Gastrocnemius medialis (tissue), 4 donors: ENCODE measurements around the gene ECEL1. TPM values are rescaled to one million over a fixed set of nuclear protein-coding genes. Genes with fewer than 3 reads are reported as not detected.
"Not testable (repeated sequence)": the region's sequence is repeated elsewhere in the genome, so short reads cannot be mapped to it uniquely, and the experiment has no call there.

Experiments
- ATAC-seq, 2 donors: fragments of 150-250 bp; one replicate each; pipeline ENCODE4 v1.9.1; 2016
- DNase-seq, 2 donors: peaks; one replicate each; pipeline ENCODE4 v3.0.0-alpha.2; 2019
- H3K27ac ChIP-seq, 4 donors: fragments of 200-600 bp; sonication (generic); 1 replicate in 1 of 4; 2 replicates in 3 of 4; pipeline ENCODE4 v1.5.1; 2016 to 2018; ENCODE audit warnings: mild to moderate bottlenecking in 2 of 4, moderate library complexity in 1 of 4
- H3K27me3 ChIP-seq, 3 donors: fragments of 200-600 bp; sonication (generic) in 2 of 3; 1 replicate in 1 of 3; 2 replicates in 2 of 3; pipeline versions ENCODE4 v1.5.1 to v1.6.0; 2016 to 2019; ENCODE audit warnings: mild to moderate bottlenecking in 1 of 3, moderate library complexity in 1 of 3
- H3K36me3 ChIP-seq, 2 donors: fragments of 200-600 bp; sonication (generic) in 1 of 2; one replicate each; pipeline ENCODE4 v1.5.1; 2017 to 2018
- H3K4me1 ChIP-seq, 2 donors: fragments of 200-600 bp; sonication (generic) in 1 of 2; one replicate each; pipeline ENCODE4 v1.5.1; 2016 to 2017; ENCODE audit warnings: mild to moderate bottlenecking in 2 of 2
- H3K4me3 ChIP-seq, 4 donors: fragments of 200-600 bp; sonication (generic) in 3 of 4; 1 replicate in 1 of 4; 2 replicates in 3 of 4; pipeline ENCODE4 v1.5.1; 2016 to 2019; ENCODE audit warnings: mild to moderate bottlenecking in 2 of 4
- H3K9me3 ChIP-seq, 3 donors: fragments of 200-600 bp; sonication (generic) in 2 of 3; 1 replicate in 1 of 3; 2 replicates in 2 of 3; pipeline ENCODE4 v1.5.1; 2016 to 2019
- CTCF ChIP-seq, 5 experiments: fragments of 450-650 bp in 3 of 5; fragments of 200-600 bp in 2 of 5; sonication (generic) in 2 of 5; IDR thresholded peaks in 4 of 5; conservative IDR thresholded peaks in 1 of 5; 1 replicate in 4 of 5; 2 replicates in 1 of 5; pipeline ENCODE4 v1.5.1; 2016 to 2019; ENCODE audit warnings: antibody characterized with exemption in 5 of 5, mild to moderate bottlenecking in 3 of 5, moderate library complexity in 3 of 5
- POLR2A ChIP-seq, 2 donors: fragments of 450-650 bp; IDR thresholded peaks; one replicate each; pipeline ENCODE4 v1.6.1; 2017; ENCODE audit warnings: antibody characterized with exemption in 2 of 2, mild to moderate bottlenecking in 2 of 2, moderate library complexity in 2 of 2
- in situ Hi-C, 4 donors: fragments of 200-750 bp; cut with MboI; loops; one replicate each; pipeline versions ENCODE4 v1.15.0 to v1.8.0; 2017; ENCODE audit warnings: low sequenced_read_pairs in 4 of 4
- intact Hi-C: fragments of 100-400 bp; cut with DNase I; formaldehyde crosslinking; loops from one replicate; pipeline ENCODE4 v1.15.1; 2023; ENCODE audit warnings: low total_unique reads
- total RNA-seq, 4 donors: library from RNA; depleted of rRNA; stranded (reverse); fragments of >200 nt; gene quantifications; one replicate each; pipeline versions ENCODE4 v1.1.0 to v1.2.3, GENCODE V29; 2016

The ECEL1 gene
- total RNA-seq, 4 donors from 2014 or later = 0.51 to 1.5 (median 0.55) TPM; not detected in 1

DNA sequence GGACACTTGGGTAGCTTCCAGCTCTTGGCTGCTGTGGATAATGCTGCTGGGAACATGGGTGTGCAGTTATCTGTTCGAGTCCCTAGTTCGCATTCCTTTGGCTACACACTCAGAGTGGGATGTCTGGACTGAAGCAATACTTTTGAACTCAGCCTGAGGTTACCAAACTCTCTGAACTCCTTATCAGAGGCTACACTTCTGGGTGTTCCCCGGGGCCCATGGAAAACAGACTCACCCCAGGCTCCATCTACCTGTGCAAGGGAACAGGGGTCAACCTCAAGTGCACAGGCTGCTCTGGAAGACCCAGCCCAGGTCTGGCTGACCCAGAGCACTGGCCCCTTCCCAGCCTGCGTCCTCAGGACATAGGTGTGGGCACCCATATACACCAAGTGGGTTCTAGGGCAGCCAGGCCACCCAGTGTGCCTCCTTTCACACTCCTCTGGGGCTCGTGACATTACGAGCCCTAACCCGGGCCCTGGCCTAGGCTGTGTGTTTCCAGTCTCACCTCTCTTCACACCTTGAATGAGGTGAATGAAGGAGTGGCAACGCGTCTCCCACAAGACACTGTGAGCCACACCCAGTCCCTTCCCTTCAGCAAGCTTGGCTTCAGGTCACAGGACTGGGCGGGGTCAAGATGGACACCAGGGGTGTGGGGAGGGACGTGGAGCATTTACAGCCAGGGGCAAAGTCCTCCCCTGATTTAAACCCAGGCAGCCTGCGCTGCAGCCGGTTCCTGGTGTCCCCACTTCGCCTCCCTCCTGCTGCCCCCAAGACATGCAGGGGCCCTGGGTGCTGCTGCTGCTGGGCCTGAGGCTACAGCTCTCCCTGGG, 32.0 kb downstream of the ECEL1 start, which contains the start of gene ALPI:
Gene ALPI (plus strand): TSS at position 728 of the 830 bp plus-strand sequence. CDS start 47 bp downstream, at position 775.
- Histone ChIP-seq H3K27me3 (peaks cover 0 to 13% (median 0%) of the 10 kb centered on the region in 3 donors), H3K4me3 (no peak within 1 kb of the TSS), H3K9me3 (no peaks in the 10 kb centered on the region), H3K36me3 (no peaks in the 10 kb centered on the region), H3K27ac (no peak within 1 kb of the TSS), H3K4me1 (no peaks in the 10 kb centered on the region)
- intact Hi-C loops = no loop called here
- ATAC-seq (no peak), DNase-seq (no peak)
- in situ Hi-C loops = loop anchor here in 1 of 4 donors (10.0 kb wide), 1 partner anchor 59 kb away; no protein-coding TSS in a partner anchor
- TF ChIP-seq CTCF (IDR thresholded peaks at IDR 0.05 in 4 of 5, conservative IDR thresholded peaks at IDR 0.05 in 1 of 5) = no peak
- no peak for TF ChIP-seq POLR2A (IDR thresholded peaks at IDR 0.05)

- H3K27ac ChIP-seq = no peak overlapping the region
- in situ Hi-C loops = loop anchor here in 1 of 4 donors (10.0 kb wide), 1 partner anchor 60 kb away; no protein-coding TSS in a partner anchor
- no peak for TF ChIP-seq CTCF (IDR thresholded peaks at IDR 0.05 in 4 of 5, conservative IDR thresholded peaks at IDR 0.05 in 1 of 5)
- no peak for TF ChIP-seq POLR2A (IDR thresholded peaks at IDR 0.05)
- H3K4me3 ChIP-seq = no peak overlapping the region
- no peaks in the 10 kb centered on the region for H3K9me3 ChIP-seq
- intact Hi-C loops = no loop called here
- H3K27me3 ChIP-seq = peaks cover 0 to 13% (median 0%) of the 10 kb centered on the region in 3 donors
- ATAC-seq (no peak), DNase-seq (no peak)
- no peaks in the 10 kb centered on the region for H3K36me3 ChIP-seq
- H3K4me1 ChIP-seq = no peaks in the 10 kb centered on the region
Measured at GRCh38 chr2:232454630-232455029, 33.0 kb downstream of the ECEL1 start.

DNA sequence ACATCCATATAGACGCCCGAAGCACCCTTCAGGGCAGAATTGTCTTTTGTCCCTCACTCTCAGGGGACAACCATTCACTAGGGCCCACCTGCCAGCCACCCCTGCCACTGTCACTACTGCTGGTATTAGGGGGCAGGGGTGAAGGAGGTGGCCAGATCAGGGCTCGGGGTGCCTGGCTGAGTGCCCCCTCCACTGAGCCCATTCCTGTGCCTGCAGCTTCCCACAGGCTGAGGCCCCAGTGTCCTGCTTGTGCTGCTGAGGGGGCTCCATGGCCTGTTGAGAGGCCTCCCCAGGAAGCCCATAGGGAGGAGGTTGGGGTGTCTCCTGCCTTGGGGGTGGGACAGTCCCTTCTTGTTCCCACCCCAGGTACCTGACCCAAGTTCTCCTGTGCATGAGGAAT, 36.0 kb downstream of the ECEL1 start:
- H3K27me3 ChIP-seq, ATAC-seq, H3K27ac ChIP-seq, H3K9me3 ChIP-seq, H3K36me3 ChIP-seq, H3K4me3 ChIP-seq, DNase-seq, intact Hi-C loops, H3K4me1 ChIP-seq: not testable (repeated sequence)
- in situ Hi-C loops = loop anchor here in 1 of 4 donors (10.0 kb wide), 1 partner anchor 63 kb away; no protein-coding TSS in a partner anchor

DNA sequence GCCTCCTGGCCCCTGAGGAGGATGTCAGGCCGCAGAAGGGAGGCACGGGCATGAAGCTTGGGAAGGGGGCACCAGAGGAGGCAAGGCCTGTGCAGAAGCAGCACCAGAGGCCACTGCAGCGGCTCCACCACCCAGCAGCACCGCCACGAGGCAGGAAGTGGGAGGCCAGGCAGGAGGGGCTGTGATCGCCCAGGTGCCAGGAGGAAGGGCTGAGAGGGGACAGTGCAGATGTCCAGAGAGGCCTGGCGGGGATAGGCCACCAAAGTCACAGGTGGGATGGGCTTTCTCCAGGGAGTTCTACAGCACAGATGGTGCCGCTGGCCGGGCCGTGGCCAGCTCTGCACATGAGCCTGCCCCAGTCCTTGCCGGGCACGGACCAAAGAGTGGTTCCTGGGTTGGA, 37.7 kb downstream of the ECEL1 start:
- TF ChIP-seq CTCF (IDR thresholded peaks at IDR 0.05 in 4 of 5, conservative IDR thresholded peaks at IDR 0.05 in 1 of 5) (no peak), POLR2A (IDR thresholded peaks at IDR 0.05) (no peak)
- Histone ChIP-seq H3K9me3 (no peaks in the 10 kb centered on the region), H3K27ac (no peak overlapping the region), H3K4me1 (no peaks in the 10 kb centered on the region), H3K36me3 (no peaks in the 10 kb centered on the region), H3K4me3 (no peak overlapping the region), H3K27me3 (no peaks in the 10 kb centered on the region)
- in situ Hi-C loops = loop anchor here (10.0 to 25.0 kb wide), 2 partner anchors 65 to 538 kb away; no protein-coding TSS in a partner anchor
- no peak for ATAC-seq
- intact Hi-C loops = loop anchor here (10.0 kb wide), 1 partner anchor 125 kb away; no protein-coding TSS in a partner anchor
- no peak for DNase-seq

GRCh38 chr2:232448304-232448690, 39.3 kb downstream of the ECEL1 start:
- DNase-seq (no peak), ATAC-seq (no peak)
- Histone ChIP-seq H3K27me3 (no peaks in the 10 kb centered on the region), H3K4me3 (no peak overlapping the region), H3K9me3 (no peaks in the 10 kb centered on the region), H3K4me1 (peaks cover 3 to 6% of the 10 kb centered on the region in 2 donors), H3K36me3 (no peaks in the 10 kb centered on the region), H3K27ac (no peak overlapping the region)
- TF ChIP-seq CTCF (IDR thresholded peaks at IDR 0.05 in 4 of 5, conservative IDR thresholded peaks at IDR 0.05 in 1 of 5) = no peak
- intact Hi-C loops (loop anchor here (10.0 kb wide), 1 partner anchor 123 kb away; no protein-coding TSS in a partner anchor), in situ Hi-C loops (loop anchor here in 3 of 4 donors (25.0 kb wide), 1 partner anchor 536 kb away; no protein-coding TSS in a partner anchor)
